WTC11 (cell line): Measurements from ENCODE around the gene LAMA4. TPM values are rescaled to one million over a fixed set of nuclear protein-coding genes. Genes with fewer than 3 reads are reported as not detected.

Experiments
- ATAC-seq: fragments of 200-7000 bp; cut with Tn5 transposase; 2 replicates; pipeline ENCODE4 v1.10.0; 2021; ENCODE audit warnings: mild to moderate bottlenecking, moderate library complexity
- CTCF ChIA-PET: fragments of 300-600 bp; sonication (Branson Sonifier 250); formaldehyde crosslinking; loops from one replicate; lab custom pipeline; 2021; ENCODE audit warnings: antibody characterized with exemption; lab: Charles Lee
- POLR2A ChIA-PET: fragments of 350-600 bp; sonication (Branson Sonifier 250); formaldehyde crosslinking; loops from one replicate; lab custom pipeline; 2021; ENCODE audit warnings: antibody characterized with exemption; lab: Charles Lee
- DNase-seq: peaks from one replicate; pipeline ENCODE4 v3.0.0; 2021; ENCODE audit warnings: low spot score
- H3K27ac Mint-ChIP-seq: 2 replicates; pipeline ENCODE4 v1.8.0; 2021; ENCODE audit warnings: mixed read lengths
- H3K27me3 Mint-ChIP-seq: 2 replicates; pipeline ENCODE4 v1.8.0; 2021; ENCODE audit warnings: low read depth, mild to moderate bottlenecking, moderate library complexity, mixed read lengths
- H3K36me3 Mint-ChIP-seq: 2 replicates; pipeline ENCODE4 v1.8.0; 2021; ENCODE audit warnings: mixed read lengths
- H3K4me1 Mint-ChIP-seq: 2 replicates; pipeline ENCODE4 v1.8.0; 2022; ENCODE audit warnings: mixed read lengths
- H3K4me3 Mint-ChIP-seq: 2 replicates; pipeline ENCODE4 v1.8.0; 2021; ENCODE audit warnings: mild to moderate bottlenecking, moderate library complexity, mixed read lengths
- H3K9me3 Mint-ChIP-seq: 2 replicates; pipeline ENCODE4 v1.8.0; 2021; ENCODE audit warnings: mixed read lengths
- AR ChIP-seq: fragments of 250-450 bp; sonication (Bioruptor Pico); IDR thresholded peaks from 2 replicates; pipeline ENCODE4 v1.9.0; 2021; ENCODE audit warnings: mild to moderate bottlenecking
- ATF3 ChIP-seq: sonication (generic); formaldehyde crosslinking; conservative IDR thresholded peaks from 2 replicates; pipeline ENCODE4 v1.8.1; 2022; ENCODE audit warnings: mild to moderate bottlenecking, missing genetic modification reagents
- CBFB ChIP-seq: sonication (generic); formaldehyde crosslinking; IDR thresholded peaks from 2 replicates; pipeline ENCODE4 v1.8.1; 2022; ENCODE audit warnings: mild to moderate bottlenecking, low read depth, missing genetic modification reagents
- CDX4 ChIP-seq: fragments of 250-450 bp; sonication (Bioruptor Pico); IDR thresholded peaks from 2 replicates; pipeline ENCODE4 v1.9.0; 2021; ENCODE audit warnings: moderate library complexity, mild to moderate bottlenecking, inconsistent platforms, borderline replicate concordance
- EMX1 ChIP-seq: fragments of 250-450 bp; sonication (Bioruptor Pico); IDR thresholded peaks from 2 replicates; pipeline ENCODE4 v1.8.0; 2021; ENCODE audit warnings: mild to moderate bottlenecking
- ERG ChIP-seq: fragments of 250-450 bp; sonication (Bioruptor Pico); IDR thresholded peaks from 2 replicates; pipeline ENCODE4 v1.8.0; 2021; ENCODE audit warnings: mild to moderate bottlenecking
- IRF2 ChIP-seq: sonication (generic); formaldehyde crosslinking; IDR thresholded peaks from 2 replicates; pipeline ENCODE4 v1.8.0; 2022; ENCODE audit warnings: low read depth, missing genetic modification reagents, borderline replicate concordance
- MXD4 ChIP-seq: fragments of 250-450 bp; sonication (Bioruptor Pico); IDR thresholded peaks from 2 replicates; pipeline ENCODE4 v1.8.0; 2021; ENCODE audit warnings: mild to moderate bottlenecking, moderate library complexity, borderline replicate concordance
- MYBL2 ChIP-seq: sonication (generic); formaldehyde crosslinking; IDR thresholded peaks from 2 replicates; pipeline ENCODE4 v1.8.1; 2023; ENCODE audit warnings: mild to moderate bottlenecking, moderate library complexity, missing genetic modification reagents
- NR2C2 ChIP-seq: sonication (generic); formaldehyde crosslinking; IDR thresholded peaks from 2 replicates; pipeline ENCODE4 v1.8.0; 2022; ENCODE audit warnings: mild to moderate bottlenecking, missing genetic modification reagents
- OVOL2 ChIP-seq: fragments of 250-450 bp; sonication (Bioruptor Pico); IDR thresholded peaks from 2 replicates; pipeline ENCODE4 v1.9.0; 2021; ENCODE audit warnings: mild to moderate bottlenecking, borderline replicate concordance
- SOX15 ChIP-seq: fragments of 250-450 bp; sonication (Bioruptor Pico); IDR thresholded peaks from 2 replicates; pipeline ENCODE4 v1.9.0; 2021; ENCODE audit warnings: mild to moderate bottlenecking
- USF1 ChIP-seq: sonication (generic); formaldehyde crosslinking; IDR thresholded peaks from 2 replicates; pipeline ENCODE4 v1.8.0; 2022; ENCODE audit warnings: mild to moderate bottlenecking, missing genetic modification reagents
- ZNF138 ChIP-seq: sonication (generic); formaldehyde crosslinking; conservative IDR thresholded peaks from 2 replicates; pipeline ENCODE4 v1.8.1; 2022; ENCODE audit warnings: mild to moderate bottlenecking, moderate library complexity, missing genetic modification reagents
- ZNF219 ChIP-seq: sonication (generic); formaldehyde crosslinking; IDR thresholded peaks from 2 replicates; pipeline ENCODE4 v1.8.0; 2023; ENCODE audit warnings: missing genetic modification reagents, mild to moderate bottlenecking, borderline replicate concordance
- ZNF317 ChIP-seq: sonication (generic); formaldehyde crosslinking; IDR thresholded peaks from 2 replicates; pipeline ENCODE4 v1.8.1; 2023; ENCODE audit warnings: low read depth, mild to moderate bottlenecking, moderate library complexity, missing genetic modification reagents, borderline replicate concordance
- ZNF396 ChIP-seq: fragments of 250-450 bp; sonication (Bioruptor Pico); IDR thresholded peaks from 2 replicates; pipeline ENCODE4 v1.8.0; 2021; ENCODE audit warnings: mild to moderate bottlenecking, moderate library complexity, borderline replicate concordance
- ZNF425 ChIP-seq: fragments of 250-450 bp; sonication (Bioruptor Pico); conservative IDR thresholded peaks from 2 replicates; pipeline ENCODE4 v1.9.0; 2021; ENCODE audit warnings: mild to moderate bottlenecking
- ZNF512 ChIP-seq: sonication (generic); formaldehyde crosslinking; IDR thresholded peaks from 2 replicates; pipeline ENCODE4 v1.8.1; 2022; ENCODE audit warnings: missing genetic modification reagents, borderline replicate concordance
- total RNA-seq: library from RNA; stranded (reverse); gene quantifications from 3 replicates; pipeline ENCODE4 v1.2.3, GENCODE V29; 2021

Gene LAMA4
- total RNA-seq, 1 experiment from 2014 or later = 1.6 TPM

GRCh38 chr6:112279031-112279935 lies 24.9 kb upstream of the LAMA4 start:
- Mint-ChIP-seq H3K9me3 (no peaks in the 10 kb centered on the region), H3K27ac (no peak overlapping the region)
- TF ChIP-seq EMX1 (CRISPR knock-in tag) = no peak
- TF ChIP-seq ZNF512 (CRISPR knock-in tag) = no peak
- TF ChIP-seq IRF2 (CRISPR knock-in tag) = no peak
- TF ChIP-seq ZNF396 = no peak
- TF ChIP-seq OVOL2 (CRISPR knock-in tag) = no peak
- no peak for TF ChIP-seq CDX4 (CRISPR knock-in tag)
- TF ChIP-seq AR = no peak
- TF ChIP-seq MXD4 (CRISPR knock-in tag) = no peak
- no peak for TF ChIP-seq SOX15
- TF ChIP-seq ZNF425 (CRISPR knock-in tag) = no peak
- TF ChIP-seq, all 79 proteins: peak for 0

GRCh38 chr6:112275365-112275764 lies 21.0 kb upstream of the LAMA4 start:
- ATAC-seq (no peak), DNase-seq (no peak)
- CTCF ChIA-PET = interaction anchor here (1.1 kb wide), 2 partner anchors 21 to 95 kb away, joined by 3 to 4 read pairs; no protein-coding TSS in a partner anchor
- POLR2A ChIA-PET = no interaction called here
- no peaks in the 10 kb centered on the region for H3K27me3 Mint-ChIP-seq
- no peak overlapping the region for H3K4me3 Mint-ChIP-seq
- H3K36me3 Mint-ChIP-seq = no peaks in the 10 kb centered on the region
- H3K27ac Mint-ChIP-seq = no peak overlapping the region
- no peaks in the 10 kb centered on the region for H3K9me3 Mint-ChIP-seq
- no peaks in the 10 kb centered on the region for H3K4me1 Mint-ChIP-seq
- TF ChIP-seq ZNF219 (CRISPR knock-in tag) (no peak), ZNF138 (CRISPR knock-in tag) (no peak), MYBL2 (CRISPR knock-in tag) (no peak), ERG (CRISPR knock-in tag) (no peak), ZNF317 (CRISPR knock-in tag) (no peak), CDX4 (CRISPR knock-in tag) (no peak), ZNF512 (CRISPR knock-in tag) (no peak), NR2C2 (CRISPR knock-in tag) (no peak), CBFB (CRISPR knock-in tag) (no peak), USF1 (CRISPR knock-in tag) (no peak), ATF3 (CRISPR knock-in tag) (no peak)

More at GRCh38 chr6:112279031-112279935, 24.9 kb upstream of the LAMA4 start:
- no peak for DNase-seq
- Mint-ChIP-seq H3K4me3 (no peak overlapping the region), H3K27me3 (no peaks in the 10 kb centered on the region), H3K4me1 (peaks cover 7% of the 10 kb centered on the region), H3K36me3 (no peaks in the 10 kb centered on the region)
- ATAC-seq = no peak; the same call in 1 of the 2 replicates
- ChIA-PET CTCF (interaction anchor here (0.9 to 1.9 kb wide), 4 partner anchors 9 to 99 kb away, joined by 3 to 11 read pairs (median 6); no protein-coding TSS in a partner anchor), POLR2A (no interaction called here)
